Chondrocyte (in vitro differentiated cells): Measurements from ENCODE around the gene CORO2A. TPM values are rescaled to one million over a fixed set of nuclear protein-coding genes. Genes with fewer than 3 reads are reported as not detected.

Experiments used
- DNase-seq: peaks from one replicate; pipeline ENCODE4 v3.0.0; 2021; ENCODE audit warnings: mixed read lengths, low spot score
- H3K27ac Mint-ChIP-seq: one replicate; pipeline ENCODE4 v1.8.0; 2021; ENCODE audit warnings: mild to moderate bottlenecking, moderate library complexity, mixed read lengths; ENCODE audit not compliant: unreplicated experiment
- H3K27me3 Mint-ChIP-seq: 2 replicates; pipeline ENCODE4 v1.8.0; 2021; ENCODE audit warnings: low read depth, mixed read lengths
- H3K36me3 Mint-ChIP-seq: 2 replicates; pipeline ENCODE4 v1.8.0; 2021; ENCODE audit warnings: low read depth, mixed read lengths
- H3K4me1 Mint-ChIP-seq: 2 replicates; pipeline ENCODE4 v1.8.0; 2021; ENCODE audit warnings: low read depth, mild to moderate bottlenecking, mixed read lengths
- H3K4me3 Mint-ChIP-seq: one replicate; pipeline ENCODE4 v1.8.0; 2021; ENCODE audit warnings: mild to moderate bottlenecking, moderate library complexity, mixed read lengths; ENCODE audit not compliant: unreplicated experiment
- H3K9me3 Mint-ChIP-seq: 2 replicates; pipeline ENCODE4 v1.8.0; 2021; ENCODE audit warnings: low read depth, mixed read lengths
- CTCF ChIP-seq: fragments of 200-600 bp; sonication (generic); IDR thresholded peaks from 2 replicates; pipeline ENCODE4 v1.5.0; 2021; ENCODE audit warnings: antibody characterized with exemption, mild to moderate bottlenecking, moderate library complexity
- total RNA-seq: library from RNA; stranded (reverse); gene quantifications from 3 replicates; pipeline ENCODE4 v1.2.1, GENCODE V29; 2021

Gene CORO2A
- total RNA-seq, 1 donor from 2014 or later: 10.2 TPM

- Mint-ChIP-seq H3K4me1 (no peaks in the 10 kb centered on the region), H3K36me3 (no peaks in the 10 kb centered on the region), H3K9me3 (no peaks in the 10 kb centered on the region), H3K27ac (no peak overlapping the region), H3K4me3 (no peak overlapping the region), H3K27me3 (no peaks in the 10 kb centered on the region)
- no peak for TF ChIP-seq CTCF
- no peak for DNase-seq
Measured at GRCh38 chr9:98099346-98099745, 93.1 kb downstream of the CORO2A start.

- Mint-ChIP-seq H3K27me3 (peaks cover 2% of the 10 kb centered on the region), H3K27ac (no peak overlapping the region), H3K36me3 (no peaks in the 10 kb centered on the region), H3K9me3 (no peaks in the 10 kb centered on the region), H3K4me3 (no peak overlapping the region), H3K4me1 (no peaks in the 10 kb centered on the region)
- TF ChIP-seq CTCF: no peak
- no peak for DNase-seq
Measured at GRCh38 chr9:98097836-98098235, 94.6 kb downstream of the CORO2A start.

GRCh38 chr9:98096091-98096490, 96.3 kb downstream of the CORO2A start:
- DNase-seq: no peak
- H3K27me3 Mint-ChIP-seq: peaks cover 2% of the 10 kb centered on the region
- H3K9me3 Mint-ChIP-seq: no peaks in the 10 kb centered on the region
- H3K4me3 Mint-ChIP-seq: no peak overlapping the region
- H3K4me1 Mint-ChIP-seq: no peaks in the 10 kb centered on the region
- no peak overlapping the region for H3K27ac Mint-ChIP-seq
- no peak for TF ChIP-seq CTCF
- H3K36me3 Mint-ChIP-seq: no peaks in the 10 kb centered on the region

- Mint-ChIP-seq H3K27ac (no peak overlapping the region), H3K4me1 (no peaks in the 10 kb centered on the region), H3K9me3 (no peaks in the 10 kb centered on the region), H3K36me3 (no peaks in the 10 kb centered on the region), H3K4me3 (no peak overlapping the region), H3K27me3 (peaks cover 2% of the 10 kb centered on the region)
- DNase-seq: no peak
- no peak for TF ChIP-seq CTCF
Measured at GRCh38 chr9:98095401-98095800, 97.0 kb downstream of the CORO2A start.

- no peak for TF ChIP-seq CTCF
- Mint-ChIP-seq H3K27me3 (peaks cover 2% of the 10 kb centered on the region), H3K9me3 (no peaks in the 10 kb centered on the region), H3K27ac (no peak overlapping the region), H3K4me1 (no peaks in the 10 kb centered on the region), H3K4me3 (no peak overlapping the region), H3K36me3 (no peaks in the 10 kb centered on the region)
- no peak for DNase-seq
Measured at GRCh38 chr9:98094851-98095250, 97.6 kb downstream of the CORO2A start.
